Activated naive CD8-positive, alpha-beta T cell treated with anti-CD3 and anti-CD28 coated beads, Interleukin-2, amount 10 ng/mL, durations not matched to agents 7 days and 5 days (primary cell): Measurements from ENCODE around the gene FTH1. TPM values are rescaled to one million over a fixed set of nuclear protein-coding genes. Genes with fewer than 3 reads are reported as not detected.

ENCODE experiments used
- ATAC-seq: fragments of 150-1000 bp; cut with Tn5 transposase; one replicate; pipeline ENCODE4 v1.10.0; 2021; ENCODE audit warnings: low read depth, moderate library complexity
- POLR2A ChIA-PET: fragments of 350-600 bp; sonication (Branson Sonifier 250); formaldehyde crosslinking; loops from one replicate; lab custom pipeline; 2021; ENCODE audit warnings: antibody characterized with exemption; lab: Charles Lee
- DNase-seq: peaks from one replicate; pipeline ENCODE4 v3.0.0; 2021
- H3K27ac Mint-ChIP-seq: one replicate; pipeline ENCODE4 v1.8.0; 2022; ENCODE audit warnings: mild to moderate bottlenecking, mixed read lengths
- H3K27me3 Mint-ChIP-seq: one replicate; pipeline ENCODE4 v1.8.0; 2022; ENCODE audit warnings: mild to moderate bottlenecking, moderate library complexity, mixed read lengths
- H3K36me3 Mint-ChIP-seq: one replicate; pipeline ENCODE4 v1.8.0; 2021; ENCODE audit warnings: mild to moderate bottlenecking, mixed read lengths
- H3K4me1 Mint-ChIP-seq: one replicate; pipeline ENCODE4 v1.8.0; 2021; ENCODE audit warnings: mixed read lengths
- H3K4me3 Mint-ChIP-seq: one replicate; pipeline ENCODE4 v1.8.0; 2022; ENCODE audit warnings: mild to moderate bottlenecking, moderate library complexity, mixed read lengths
- H3K9me3 Mint-ChIP-seq: one replicate; pipeline ENCODE4 v1.8.0; 2021; ENCODE audit warnings: mixed read lengths
- total RNA-seq, 2 experiments: library from RNA; stranded (reverse); gene quantifications; one replicate each; pipeline ENCODE4 v1.2.3, GENCODE V29; 2021

Gene FTH1
- total RNA-seq, 2 experiments from 2014 or later: 793 to 808 TPM

DNA sequence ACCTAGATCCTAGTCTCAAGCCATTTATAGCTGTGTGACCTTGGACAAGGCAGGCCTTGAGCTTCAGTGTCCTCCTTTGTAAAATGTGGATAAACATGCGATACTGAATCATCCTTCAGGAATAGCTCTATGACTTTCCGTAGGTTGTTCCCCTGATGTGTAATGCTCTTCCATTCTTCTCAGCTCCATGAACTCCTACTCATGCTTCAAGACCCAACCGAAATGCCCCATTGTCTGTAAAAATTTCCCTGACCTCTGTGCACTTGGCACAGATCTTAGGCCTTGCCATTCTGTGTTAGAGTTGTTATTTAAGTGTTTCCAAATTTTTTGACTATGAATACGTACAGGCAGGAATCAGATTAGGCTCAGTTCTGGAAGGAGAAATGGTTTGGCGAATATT, 20.5 kb downstream of the FTH1 start:
- H3K27me3 Mint-ChIP-seq: peaks cover 10% of the 10 kb centered on the region
- POLR2A ChIA-PET: interaction anchor here (0.5 to 1.5 kb wide), 4 partner anchors 21 to 154 kb away, joined by 3 to 10 read pairs (median 4); partner anchors contain the start of genes FEN1, FTH1 and TMEM258
- DNase-seq (no peak), ATAC-seq (no peak)
- H3K9me3 Mint-ChIP-seq: no peaks in the 10 kb centered on the region
- H3K27ac Mint-ChIP-seq: no peak overlapping the region
- no peak overlapping the region for H3K4me3 Mint-ChIP-seq
- H3K36me3 Mint-ChIP-seq: no peaks in the 10 kb centered on the region
- H3K4me1 Mint-ChIP-seq: no peaks in the 10 kb centered on the region

DNA sequence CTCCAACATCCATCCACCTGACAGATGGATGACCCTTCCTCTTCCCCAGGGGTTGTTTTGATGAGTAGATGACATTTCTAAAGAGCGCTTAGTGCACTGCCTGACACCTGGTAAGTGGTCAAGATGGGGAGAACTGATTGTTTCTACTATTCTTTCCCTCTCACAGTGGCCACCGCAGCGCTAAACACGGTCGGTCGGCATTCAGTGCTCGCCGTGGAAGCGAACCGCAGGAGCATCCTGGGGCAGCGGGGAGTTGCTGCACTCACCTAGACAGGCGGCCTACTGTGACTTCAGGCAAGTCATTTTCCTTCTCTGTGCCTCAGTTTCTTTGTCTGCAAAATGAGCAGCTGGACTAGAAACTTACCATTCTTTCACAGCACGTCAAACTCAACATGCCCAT, 22.2 kb downstream of the FTH1 start:
- no peaks in the 10 kb centered on the region for H3K4me1 Mint-ChIP-seq

DNA sequence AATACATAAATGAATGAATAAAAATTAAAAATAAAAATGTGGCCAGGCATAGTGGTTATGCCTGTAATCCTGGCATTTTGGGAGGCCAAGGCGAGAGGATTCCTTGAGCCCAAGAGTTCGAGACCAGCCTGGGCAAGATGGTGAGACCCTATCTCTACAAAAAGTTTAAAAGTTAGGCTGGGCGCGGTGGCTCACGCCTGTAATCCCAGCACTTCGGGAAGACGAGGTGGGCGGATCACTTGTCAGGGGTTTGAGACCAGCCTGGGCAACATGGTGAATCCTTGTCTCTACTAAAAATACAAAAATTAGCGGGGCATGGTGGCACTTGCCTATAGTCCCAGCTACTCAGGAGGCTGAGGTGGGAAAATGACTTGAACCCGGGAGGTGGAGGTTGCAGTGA, 27.0 kb downstream of the FTH1 start:
- Mint-ChIP-seq H3K4me3 (no peak overlapping the region), H3K9me3 (peaks cover 3% of the 10 kb centered on the region), H3K4me1 (no peaks in the 10 kb centered on the region), H3K36me3 (peaks cover 1% of the 10 kb centered on the region), H3K27me3 (peaks cover 36% of the 10 kb centered on the region), H3K27ac (no peak overlapping the region)
- DNase-seq (no peak), ATAC-seq (no peak)
- POLR2A ChIA-PET: no interaction called here

More for the DNA sequence above, 22.2 kb downstream of the FTH1 start:
- Mint-ChIP-seq H3K36me3 (no peaks in the 10 kb centered on the region), H3K9me3 (no peaks in the 10 kb centered on the region), H3K27ac (no peak overlapping the region), H3K4me3 (no peak overlapping the region), H3K27me3 (peaks cover 17% of the 10 kb centered on the region)
- ATAC-seq: no peak
- no peak for DNase-seq
- POLR2A ChIA-PET: no interaction called here

DNA sequence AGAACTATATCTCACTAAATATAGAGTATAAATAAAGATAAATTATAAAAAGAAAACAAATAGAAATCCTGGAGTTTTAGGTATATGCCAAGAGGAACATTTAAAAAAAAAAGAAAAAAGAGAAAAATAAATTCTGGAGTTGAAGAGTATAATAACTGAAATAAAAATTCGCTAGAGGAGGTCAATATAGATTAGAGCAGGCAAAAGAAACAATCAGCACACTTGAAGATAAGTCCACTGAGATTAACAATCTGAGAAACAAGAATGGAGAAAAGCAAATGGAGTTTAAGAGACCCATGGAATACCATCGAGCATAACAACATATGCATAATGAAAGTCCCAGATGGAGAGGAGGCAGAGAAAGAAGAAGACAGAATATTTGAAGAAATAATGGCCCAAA, 31.6 kb downstream of the FTH1 start:
- POLR2A ChIA-PET: no interaction called here
- no peak for ATAC-seq

DNA sequence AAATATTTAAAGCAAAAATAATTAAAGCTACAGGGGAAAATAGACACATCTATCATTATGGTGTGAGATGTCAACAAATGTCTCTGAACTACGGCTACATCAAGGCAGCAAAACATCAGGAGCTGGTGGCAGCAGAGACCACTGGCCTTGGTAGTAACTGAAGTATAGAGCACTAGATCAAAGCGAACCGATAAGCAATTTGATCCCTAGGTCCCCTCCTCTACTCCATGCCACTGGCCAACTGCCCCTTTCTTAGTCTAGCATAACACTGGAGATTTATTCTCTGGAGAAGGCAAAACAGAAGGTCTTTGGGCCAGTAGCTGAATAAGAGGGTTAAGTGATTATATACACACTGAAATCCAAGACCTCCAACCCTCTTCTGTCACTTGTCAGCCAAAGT, 36.5 kb downstream of the FTH1 start:
- peaks cover 5% of the 10 kb centered on the region for H3K4me1 Mint-ChIP-seq
- DNase-seq (no peak), ATAC-seq (no peak)
- no peaks in the 10 kb centered on the region for H3K36me3 Mint-ChIP-seq
- no peak overlapping the region for H3K4me3 Mint-ChIP-seq
- POLR2A ChIA-PET: no interaction called here
- H3K27me3 Mint-ChIP-seq: peaks cover 20% of the 10 kb centered on the region
- no peak overlapping the region for H3K27ac Mint-ChIP-seq
- H3K9me3 Mint-ChIP-seq: peaks cover under 1% of the 10 kb centered on the region

More for the DNA sequence above, 31.6 kb downstream of the FTH1 start:
- no peak for DNase-seq
- Mint-ChIP-seq H3K4me3 (no peak overlapping the region), H3K27ac (no peak overlapping the region), H3K4me1 (no peaks in the 10 kb centered on the region), H3K36me3 (peaks cover 1% of the 10 kb centered on the region), H3K27me3 (peaks cover 37% of the 10 kb centered on the region), H3K9me3 (peaks cover 3% of the 10 kb centered on the region)

- Mint-ChIP-seq H3K27ac (no peak overlapping the region), H3K9me3 (no peaks in the 10 kb centered on the region), H3K27me3 (peaks cover 27% of the 10 kb centered on the region), H3K4me1 (peaks cover 5% of the 10 kb centered on the region), H3K36me3 (no peaks in the 10 kb centered on the region), H3K4me3 (no peak overlapping the region)
- DNase-seq (no peak), ATAC-seq (no peak)
- POLR2A ChIA-PET: interaction anchor here (0.9 kb wide), 1 partner anchor 39 kb away, joined by 3 read pairs; the partner anchor contains the start of gene FTH1
Observed at GRCh38 chr11:61928606-61929005, 38.8 kb downstream of the FTH1 start.

GRCh38 chr11:61927501-61927900, 39.9 kb downstream of the FTH1 start:
- no peaks in the 10 kb centered on the region for H3K9me3 Mint-ChIP-seq
- DNase-seq (no peak), ATAC-seq (no peak)
- peaks cover 5% of the 10 kb centered on the region for H3K4me1 Mint-ChIP-seq
- H3K27ac Mint-ChIP-seq: no peak overlapping the region
- peaks cover 20% of the 10 kb centered on the region for H3K27me3 Mint-ChIP-seq
- POLR2A ChIA-PET: interaction anchor here (0.9 kb wide), 1 partner anchor 40 kb away, joined by 3 read pairs; the partner anchor contains the start of gene FTH1
- H3K4me3 Mint-ChIP-seq: no peak overlapping the region
- no peaks in the 10 kb centered on the region for H3K36me3 Mint-ChIP-seq

DNA sequence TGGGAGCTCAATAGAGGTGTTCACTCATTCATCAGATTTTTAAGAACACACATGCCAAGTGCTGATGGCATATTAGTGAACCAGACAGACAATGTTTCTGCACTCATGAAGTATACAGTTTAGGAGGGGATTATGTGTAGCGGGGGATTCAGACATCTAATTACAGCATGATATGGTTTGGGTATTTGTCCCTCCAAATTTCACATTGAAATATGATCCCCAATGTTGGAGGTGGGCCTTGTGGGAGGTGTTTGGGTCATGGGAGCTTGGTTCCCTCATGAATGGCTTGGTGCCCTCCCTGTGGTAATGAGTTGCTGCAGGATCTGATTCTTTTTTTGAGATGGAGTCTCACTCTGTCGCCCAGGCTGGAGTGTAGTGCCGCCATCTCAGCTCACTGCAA, 41.2 kb downstream of the FTH1 start:
- Mint-ChIP-seq H3K4me1 (peaks cover 5% of the 10 kb centered on the region), H3K27ac (no peak overlapping the region), H3K4me3 (no peak overlapping the region), H3K27me3 (peaks cover 18% of the 10 kb centered on the region), H3K9me3 (no peaks in the 10 kb centered on the region), H3K36me3 (no peaks in the 10 kb centered on the region)
- ATAC-seq: no peak
- no peak for DNase-seq
- POLR2A ChIA-PET: no interaction called here

DNA sequence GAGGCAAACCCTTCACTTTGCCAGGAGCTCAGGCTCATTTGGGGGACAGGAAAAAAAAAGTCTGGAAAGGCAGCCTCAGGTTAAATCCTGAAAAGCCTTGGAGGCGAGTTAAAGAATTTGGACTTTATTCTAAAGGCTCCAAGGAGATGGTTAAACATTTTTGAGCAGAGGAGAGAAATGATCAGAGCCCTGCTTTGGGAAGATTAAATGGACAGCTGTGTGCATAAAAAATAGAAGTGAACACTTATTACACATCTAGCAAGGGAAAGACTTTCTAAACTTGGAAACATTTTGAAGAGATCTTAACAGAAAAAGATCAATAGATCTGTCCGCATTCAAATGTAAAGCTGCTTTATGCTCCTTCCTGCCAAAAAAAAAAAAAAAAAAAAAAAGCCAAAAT, 41.7 kb downstream of the FTH1 start:
- H3K27me3 Mint-ChIP-seq: peaks cover 17% of the 10 kb centered on the region
- H3K36me3 Mint-ChIP-seq: no peaks in the 10 kb centered on the region
- H3K9me3 Mint-ChIP-seq: no peaks in the 10 kb centered on the region
- peaks cover 5% of the 10 kb centered on the region for H3K4me1 Mint-ChIP-seq
- DNase-seq: no peak
- H3K4me3 Mint-ChIP-seq: no peak overlapping the region
- POLR2A ChIA-PET: no interaction called here
- ATAC-seq: no peak
- H3K27ac Mint-ChIP-seq: no peak overlapping the region

DNA sequence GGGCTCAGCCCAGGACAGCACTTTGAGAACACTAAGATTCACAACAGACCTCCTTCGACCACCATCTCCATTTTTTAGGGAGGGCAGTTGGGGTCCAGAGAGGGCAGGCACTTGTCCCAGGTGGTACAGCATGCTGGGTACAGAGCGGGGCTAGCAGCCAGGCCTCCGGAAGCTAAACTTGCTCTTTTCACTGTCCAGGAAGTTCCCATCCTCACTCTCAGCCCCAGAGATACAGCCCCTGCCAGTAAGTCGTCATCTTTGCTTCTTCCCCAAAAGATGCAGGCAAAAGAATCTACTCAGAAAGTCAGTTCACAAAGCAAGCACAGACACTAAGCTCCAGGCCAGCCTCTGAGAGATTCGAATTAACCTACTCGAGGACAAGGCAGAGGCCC, 43.4 kb downstream of the FTH1 start:
- H3K4me3 Mint-ChIP-seq: no peak overlapping the region
- no peak for ATAC-seq
- no peaks in the 10 kb centered on the region for H3K9me3 Mint-ChIP-seq
- H3K27ac Mint-ChIP-seq: no peak overlapping the region
- no peaks in the 10 kb centered on the region for H3K36me3 Mint-ChIP-seq
- H3K27me3 Mint-ChIP-seq: peaks cover 26% of the 10 kb centered on the region
- no peak for DNase-seq
- POLR2A ChIA-PET: no interaction called here
- peaks cover 5% of the 10 kb centered on the region for H3K4me1 Mint-ChIP-seq

GRCh38 chr11:61923166-61924063, 44.0 kb downstream of the FTH1 start:
- no peaks in the 10 kb centered on the region for H3K9me3 Mint-ChIP-seq
- no peak overlapping the region for H3K4me3 Mint-ChIP-seq
- H3K27ac Mint-ChIP-seq: no peak overlapping the region
- POLR2A ChIA-PET: no interaction called here
- H3K27me3 Mint-ChIP-seq: peaks cover 32% of the 10 kb centered on the region
- ATAC-seq: no peak
- DNase-seq: no peak
- H3K4me1 Mint-ChIP-seq: peaks cover 5% of the 10 kb centered on the region
- no peaks in the 10 kb centered on the region for H3K36me3 Mint-ChIP-seq

DNA sequence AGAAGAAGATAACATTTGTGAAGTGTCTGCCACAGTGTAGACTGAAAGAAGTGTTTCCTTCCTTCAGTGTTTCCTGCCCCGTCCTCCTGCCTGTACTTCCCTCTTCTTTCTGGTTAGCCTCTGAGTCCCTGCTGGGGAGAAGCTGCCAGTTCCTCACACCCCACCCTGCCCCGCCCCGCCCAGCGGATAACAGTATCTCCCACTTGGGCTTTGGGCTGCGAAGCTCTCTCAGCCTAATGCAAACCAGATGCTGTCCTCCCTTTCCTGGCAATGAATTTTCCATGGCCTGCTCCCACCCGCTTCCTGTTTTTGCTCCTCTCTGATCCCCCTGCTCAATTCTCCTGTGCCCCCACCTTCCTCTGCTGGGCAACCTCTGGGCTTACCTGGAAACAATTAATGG, 44.9 kb downstream of the FTH1 start:
- Mint-ChIP-seq H3K4me1 (peaks cover 4% of the 10 kb centered on the region), H3K4me3 (no peak overlapping the region), H3K36me3 (no peaks in the 10 kb centered on the region), H3K9me3 (no peaks in the 10 kb centered on the region), H3K27ac (no peak overlapping the region), H3K27me3 (peaks cover 41% of the 10 kb centered on the region)
- DNase-seq (no peak), ATAC-seq (no peak)
- POLR2A ChIA-PET: no interaction called here

- Mint-ChIP-seq H3K4me1 (peaks cover 4% of the 10 kb centered on the region), H3K27me3 (peaks cover 44% of the 10 kb centered on the region)
Observed at GRCh38 chr11:61921446-61921845, 46.0 kb downstream of the FTH1 start.

More at GRCh38 chr11:61921446-61921845, 46.0 kb downstream of the FTH1 start:
- no peak overlapping the region for H3K27ac Mint-ChIP-seq
- no peaks in the 10 kb centered on the region for H3K36me3 Mint-ChIP-seq
- ATAC-seq (no peak), DNase-seq (no peak)
- no peak overlapping the region for H3K4me3 Mint-ChIP-seq
- H3K9me3 Mint-ChIP-seq: no peaks in the 10 kb centered on the region
- POLR2A ChIA-PET: no interaction called here
